B cell (primary cell): ENCODE measurements around the gene GPR89A. TPM values are rescaled to one million over a fixed set of nuclear protein-coding genes. Genes with fewer than 3 reads are reported as not detected.
"Not testable (repeated sequence)": the region's sequence is repeated elsewhere in the genome, so short reads cannot be mapped to it uniquely, and the experiment has no call there.

Source experiments
- ATAC-seq: fragments of 200-7000 bp; cut with Tn5 transposase; one replicate; pipeline ENCODE4 v1.10.0; 2021; ENCODE audit warnings: low read depth, mild to moderate bottlenecking, moderate number of reproducible peaks, moderate library complexity
- CTCF ChIA-PET: fragments of 350-600 bp; sonication (Branson Sonifier 250); formaldehyde crosslinking; loops from one replicate; lab custom pipeline; 2021; ENCODE audit warnings: antibody characterized with exemption, inconsistent platforms; lab: Charles Lee
- POLR2A ChIA-PET: fragments of 350-600 bp; sonication (Branson Sonifier 250); formaldehyde crosslinking; loops from one replicate; lab custom pipeline; 2021; ENCODE audit warnings: antibody characterized with exemption; lab: Charles Lee
- DNase-seq: peaks from one replicate; pipeline ENCODE4 v3.0.0; 2013
- H2AFZ ChIP-seq: 2 replicates; pipeline ENCODE4 v1.6.1; 2012; ENCODE audit warnings: mild to moderate bottlenecking, low read depth, low read length; ENCODE audit not compliant: insufficient read depth, poor library complexity, severe bottlenecking
- H3K27ac ChIP-seq, 2 donors: 1 replicate in 1 of 2; 2 replicates in 1 of 2; pipeline ENCODE4 v1.5.1; 2012 to 2013; ENCODE audit warnings: low read length in 2 of 2, mild to moderate bottlenecking in 2 of 2, moderate library complexity in 1 of 2
- H3K27me3 ChIP-seq, 4 experiments: fragments of 200-600 bp in 1 of 4; sonication (generic) in 1 of 4; replicated peaks in 1 of 4; 1 replicate in 2 of 4; 2 replicates in 2 of 4; pipeline versions ENCODE4 v1.6.1 to v1.7.0; 2013 to 2016; ENCODE audit warnings: low read length in 3 of 4, mild to moderate bottlenecking in 2 of 4, mixed read lengths in 1 of 4, moderate library complexity in 1 of 4; ENCODE audit not compliant: insufficient read depth in 4 of 4, control insufficient read depth in 3 of 4; ENCODE audit errors: control extremely low read depth in 1 of 4
- H3K36me3 ChIP-seq, 2 experiments: replicated peaks in 1 of 2; 1 replicate in 1 of 2; 2 replicates in 1 of 2; pipeline versions ENCODE4 v1.6.1 to v1.7.1; 2013; ENCODE audit warnings: low read length in 1 of 2; ENCODE audit not compliant: insufficient read depth in 2 of 2, control insufficient read depth in 1 of 2; ENCODE audit errors: control extremely low read depth in 1 of 2, extremely low read depth in 1 of 2
- H3K4me1 ChIP-seq, 2 donors: fragments of 200-600 bp in 1 of 2; sonication (generic) in 1 of 2; 1 replicate in 1 of 2; 2 replicates in 1 of 2; pipeline versions ENCODE4 v1.5.1 to v1.6.1; 2013 to 2017; ENCODE audit warnings: low read length in 2 of 2; ENCODE audit not compliant: control insufficient read depth in 2 of 2, insufficient read depth in 2 of 2
- H3K4me2 ChIP-seq: replicated peaks from 2 replicates; pipeline ENCODE3; 2012; ENCODE audit warnings: mild to moderate bottlenecking, low read depth, low read length; ENCODE audit not compliant: poor library complexity, severe bottlenecking
- H3K4me3 ChIP-seq, 5 experiments: fragments of 200-600 bp in 1 of 5; sonication (generic) in 1 of 5; 1 replicate in 3 of 5; 2 replicates in 2 of 5; pipeline versions ENCODE4 v1.5.1 to v1.7.0; 2011 to 2016; ENCODE audit warnings: low read length in 4 of 5, mild to moderate bottlenecking in 4 of 5, low read depth in 2 of 5, control low read depth in 1 of 5, moderate library complexity in 1 of 5; ENCODE audit not compliant: insufficient read depth in 1 of 5; ENCODE audit errors: control extremely low read depth in 1 of 5, extremely low read depth in 1 of 5
- H3K79me2 ChIP-seq: fragments of 200-600 bp; sonication (generic); one replicate; pipeline ENCODE4 v1.6.0; 2016; ENCODE audit warnings: low read length; ENCODE audit not compliant: control insufficient read depth, insufficient read depth
- H3K9ac ChIP-seq: fragments of 200-600 bp; sonication (generic); 2 replicates; pipeline ENCODE4 v1.6.1; 2017; ENCODE audit warnings: mild to moderate bottlenecking, low read length, moderate library complexity
- H3K9me3 ChIP-seq, 3 donors: one replicate each; pipeline versions ENCODE4 v1.6.1 to v1.7.1; 2013; ENCODE audit warnings: low read length in 2 of 3; ENCODE audit not compliant: control insufficient read depth in 2 of 3, insufficient read depth in 1 of 3; ENCODE audit errors: control extremely low read depth in 1 of 3
- H4K20me1 ChIP-seq: 2 replicates; pipeline ENCODE4 v1.6.0; 2012; ENCODE audit warnings: mild to moderate bottlenecking, low read length; ENCODE audit not compliant: insufficient read depth, control insufficient read depth, poor library complexity, severe bottlenecking
- H3K27ac Mint-ChIP-seq: one replicate; pipeline ENCODE4 v1.8.0; 2021; ENCODE audit warnings: mixed read lengths
- H3K27me3 Mint-ChIP-seq: one replicate; pipeline ENCODE4 v1.8.0; 2021; ENCODE audit warnings: mixed read lengths
- H3K4me1 Mint-ChIP-seq: one replicate; pipeline ENCODE4 v1.8.0; 2021; ENCODE audit warnings: mixed read lengths
- H3K4me3 Mint-ChIP-seq: one replicate; pipeline ENCODE4 v1.8.0; 2021; ENCODE audit warnings: mixed read lengths
- H3K9me3 Mint-ChIP-seq: one replicate; pipeline ENCODE4 v1.8.0; 2022; ENCODE audit warnings: mixed read lengths; ENCODE audit not compliant: insufficient read depth
- WGBS: methylation state at CpG from one replicate; pipeline ENCODE4 v1.1.5; 2013; ENCODE audit warnings: missing lambda C conversion rate; ENCODE audit not compliant: insufficient coverage; 5-methylcytosine and 5-hydroxymethylcytosine counted together
- intact Hi-C: fragments of 100-400 bp; cut with micrococcal nuclease; formaldehyde crosslinking; loops from one replicate; pipeline ENCODE4 v1.10.0; 2022
- polyA plus RNA-seq: library from polyadenylated mRNA; depleted of rRNA; stranded (reverse); fragments of >200 nt; gene quantifications from 2 replicates; pipeline ENCODE4 v1.2.3, GENCODE V29; 2012
- total RNA-seq, 2 donors: library from RNA; stranded (reverse); fragments of 120-200 nt in 1 of 2; gene quantifications; 1 replicate in 1 of 2; 2 replicates in 1 of 2; pipeline versions ENCODE4 v1.2.3 to v1.2.4, GENCODE V29; 2013 to 2022

The GPR89A gene
- total and polyA plus RNA-seq, 2 donors (not counting 1 experiment from before 2014, with no cell fraction given), result 11.4 to 46.8 TPM

DNA sequence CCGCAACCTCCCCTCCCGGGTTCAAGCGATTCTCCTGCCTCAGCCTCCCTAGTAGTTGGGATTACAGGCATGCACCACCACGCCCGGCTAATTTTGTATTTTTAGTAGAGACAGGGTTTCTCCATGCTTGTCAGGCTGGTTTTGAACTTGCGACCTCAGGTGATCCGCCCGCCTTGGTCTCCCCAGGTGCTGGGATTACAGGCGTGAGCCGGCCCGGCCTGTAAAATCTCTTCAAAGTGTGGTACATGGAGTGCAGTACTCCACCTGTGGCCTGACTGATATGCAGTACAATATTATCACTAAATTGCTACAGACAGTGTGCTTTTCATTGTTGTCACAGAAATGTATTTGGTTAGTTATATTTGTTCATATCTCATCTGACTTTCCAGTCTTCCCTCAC lies 499 bp upstream of the GPR89A start:
- H3K4me3 ChIP-seq, H3K27me3 ChIP-seq, DNase-seq, H3K9me3 Mint-ChIP-seq, H3K4me2 ChIP-seq, intact Hi-C loops, H3K27ac ChIP-seq, H3K27me3 Mint-ChIP-seq, H2AFZ ChIP-seq, H3K4me1 ChIP-seq, ATAC-seq, H3K79me2 ChIP-seq, H3K27ac Mint-ChIP-seq, CTCF ChIA-PET, H3K9me3 ChIP-seq, H3K4me1 Mint-ChIP-seq, POLR2A ChIA-PET, H3K9ac ChIP-seq, H3K36me3 ChIP-seq, H3K4me3 Mint-ChIP-seq, H4K20me1 ChIP-seq: not testable (repeated sequence)
- WGBS, result no CpG with 5 or more reads among the region's 11 CpGs

- ATAC-seq, H3K9me3 ChIP-seq, H3K4me3 ChIP-seq, H3K4me2 ChIP-seq, H3K27ac ChIP-seq, H3K9me3 Mint-ChIP-seq, H3K27ac Mint-ChIP-seq, H3K27me3 Mint-ChIP-seq, H2AFZ ChIP-seq, H3K27me3 ChIP-seq, H4K20me1 ChIP-seq, H3K79me2 ChIP-seq, intact Hi-C loops, H3K36me3 ChIP-seq, H3K9ac ChIP-seq, H3K4me1 Mint-ChIP-seq, CTCF ChIA-PET, H3K4me3 Mint-ChIP-seq, POLR2A ChIA-PET, H3K4me1 ChIP-seq, DNase-seq: not testable (repeated sequence)
- WGBS, result no CpG with 5 or more reads among the region's 2 CpGs
These were observed 3.0 kb downstream of the GPR89A start for GRCh38 chr1:145610744-145611143.

- intact Hi-C loops, H3K36me3 ChIP-seq, H3K27ac ChIP-seq, H3K9me3 ChIP-seq, DNase-seq, CTCF ChIA-PET, H3K9ac ChIP-seq, POLR2A ChIA-PET, ATAC-seq, H3K4me1 ChIP-seq, H3K4me2 ChIP-seq, H2AFZ ChIP-seq, H3K4me1 Mint-ChIP-seq, H3K27me3 Mint-ChIP-seq, H3K9me3 Mint-ChIP-seq, H4K20me1 ChIP-seq, H3K27ac Mint-ChIP-seq, H3K4me3 Mint-ChIP-seq, H3K4me3 ChIP-seq, H3K27me3 ChIP-seq, H3K79me2 ChIP-seq: not testable (repeated sequence)
- no CpG with 5 or more reads among the region's 1 CpG for whole genome bisulfite sequencing
These were observed 12.3 kb downstream of the GPR89A start for GRCh38 chr1:145620073-145620472.

DNA sequence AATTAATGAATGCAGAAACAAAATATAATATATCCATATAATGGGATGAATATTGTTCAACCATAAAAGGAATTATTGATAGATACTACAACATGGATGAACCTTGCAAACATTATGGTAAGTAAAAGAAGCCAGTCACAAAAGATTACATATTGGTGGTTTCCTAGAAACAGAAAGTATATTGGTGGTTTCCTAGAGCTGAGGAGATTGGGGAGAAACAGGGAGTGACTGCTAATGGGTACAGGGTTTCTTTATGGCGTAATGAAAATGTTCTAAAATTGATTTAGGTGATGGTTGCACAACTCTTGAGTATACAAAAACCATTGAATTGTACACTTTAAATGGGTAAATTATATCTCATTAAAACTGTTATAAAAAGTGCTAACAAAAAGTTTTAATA lies 14.4 kb downstream of the GPR89A start:
- H3K36me3 ChIP-seq, H3K27ac Mint-ChIP-seq, H3K27me3 Mint-ChIP-seq, H3K27ac ChIP-seq, H3K9ac ChIP-seq, H3K4me3 ChIP-seq, H3K27me3 ChIP-seq, H3K9me3 ChIP-seq, H3K4me1 Mint-ChIP-seq, H3K4me3 Mint-ChIP-seq, CTCF ChIA-PET, H3K9me3 Mint-ChIP-seq, POLR2A ChIA-PET, H4K20me1 ChIP-seq, H3K4me1 ChIP-seq, DNase-seq, ATAC-seq, intact Hi-C loops, H3K79me2 ChIP-seq, H2AFZ ChIP-seq, H3K4me2 ChIP-seq: not testable (repeated sequence)
- no CpG with 5 or more reads among the region's 1 CpG for WGBS
